ENCODE results near the gene DTWD2.

DNA sequence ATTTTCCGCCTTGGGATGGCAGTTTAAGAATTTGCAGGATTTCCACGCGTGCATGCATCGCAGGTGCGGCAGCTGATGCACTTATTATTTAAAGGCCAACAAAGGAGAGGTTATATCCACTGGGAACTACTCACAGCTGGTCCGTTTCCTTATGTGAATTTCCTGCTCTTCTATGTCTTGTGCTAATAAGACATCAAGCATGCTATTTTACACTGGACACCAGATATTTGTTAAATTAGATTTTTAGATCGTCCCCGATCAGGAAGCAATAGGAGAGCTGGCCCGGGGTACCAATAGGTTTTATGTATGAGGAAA lies 476 bp upstream of the DTWD2 start:
- TF ChIP-seq, protein P1, sequence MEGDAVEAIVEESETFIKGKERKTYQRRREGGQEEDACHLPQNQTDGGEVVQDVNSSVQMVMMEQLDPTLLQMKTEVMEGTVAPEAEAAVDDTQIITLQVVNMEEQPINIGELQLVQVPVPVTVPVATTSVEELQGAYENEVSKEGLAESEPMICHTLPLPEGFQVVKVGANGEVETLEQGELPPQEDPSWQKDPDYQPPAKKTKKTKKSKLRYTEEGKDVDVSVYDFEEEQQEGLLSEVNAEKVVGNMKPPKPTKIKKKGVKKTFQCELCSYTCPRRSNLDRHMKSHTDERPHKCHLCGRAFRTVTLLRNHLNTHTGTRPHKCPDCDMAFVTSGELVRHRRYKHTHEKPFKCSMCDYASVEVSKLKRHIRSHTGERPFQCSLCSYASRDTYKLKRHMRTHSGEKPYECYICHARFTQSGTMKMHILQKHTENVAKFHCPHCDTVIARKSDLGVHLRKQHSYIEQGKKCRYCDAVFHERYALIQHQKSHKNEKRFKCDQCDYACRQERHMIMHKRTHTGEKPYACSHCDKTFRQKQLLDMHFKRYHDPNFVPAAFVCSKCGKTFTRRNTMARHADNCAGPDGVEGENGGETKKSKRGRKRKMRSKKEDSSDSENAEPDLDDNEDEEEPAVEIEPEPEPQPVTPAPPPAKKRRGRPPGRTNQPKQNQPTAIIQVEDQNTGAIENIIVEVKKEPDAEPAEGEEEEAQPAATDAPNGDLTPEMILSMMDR (IDR thresholded peaks at IDR 0.05): no peak
- no peak for TF ChIP-seq POLR2A (IDR thresholded peaks at IDR 0.05)

Data from right lobe of liver (tissue), 4 donors.